Stomach (tissue), 4 donors: ENCODE measurements around the gene ATP5PD.

Experiments used
- EP300 ChIP-seq: sonication (generic); formaldehyde crosslinking; IDR thresholded peaks from one replicate; pipeline ENCODE4 v1.6.1; 2017; ENCODE audit warnings: antibody characterized with exemption
- POLR2A ChIP-seq, 4 donors: fragments of 450-650 bp; IDR thresholded peaks; one replicate each; pipeline ENCODE4 v1.6.1; 2016; ENCODE audit warnings: antibody characterized with exemption in 4 of 4, control low read depth in 2 of 4, mild to moderate bottlenecking in 1 of 4, moderate library complexity in 1 of 4
- POLR2AphosphoS5 ChIP-seq, 3 donors: sonication (generic); formaldehyde crosslinking; IDR thresholded peaks; one replicate each; pipeline ENCODE4 v1.6.1; 2016; ENCODE audit warnings: antibody characterized with exemption in 3 of 3
- TF ChIP-seq, protein P1 (sequence below), 7 experiments: fragments of 450-650 bp in 4 of 7; fragments of 200-600 bp in 3 of 7; sonication (generic) in 3 of 7; IDR thresholded peaks; one replicate each; pipeline ENCODE4 v1.5.1; 2016 to 2019; ENCODE audit warnings: antibody characterized with exemption in 7 of 7, control low read depth in 2 of 7, mild to moderate bottlenecking in 1 of 7

DNA sequence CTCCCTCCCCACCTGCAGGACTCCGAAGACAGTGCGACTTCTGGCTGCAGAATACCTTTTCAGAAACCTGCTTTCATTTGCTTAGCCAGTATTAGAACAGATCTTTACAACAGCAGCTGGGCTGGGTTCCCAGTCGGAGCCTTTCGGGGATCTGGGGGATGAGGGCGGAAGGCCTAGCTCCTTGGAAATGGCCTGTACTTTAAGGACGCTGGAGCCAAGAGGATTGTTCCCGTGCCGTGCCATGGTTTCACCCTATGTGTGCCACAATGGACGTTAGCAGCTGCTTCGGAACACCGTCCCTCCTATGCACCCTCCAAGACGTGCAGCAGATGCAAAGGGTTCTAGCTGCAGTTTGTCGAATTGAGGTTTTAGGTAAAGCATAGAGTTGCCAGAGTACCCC, 16.4 kb upstream of the ATP5PD start:
- TF ChIP-seq, protein P1, sequence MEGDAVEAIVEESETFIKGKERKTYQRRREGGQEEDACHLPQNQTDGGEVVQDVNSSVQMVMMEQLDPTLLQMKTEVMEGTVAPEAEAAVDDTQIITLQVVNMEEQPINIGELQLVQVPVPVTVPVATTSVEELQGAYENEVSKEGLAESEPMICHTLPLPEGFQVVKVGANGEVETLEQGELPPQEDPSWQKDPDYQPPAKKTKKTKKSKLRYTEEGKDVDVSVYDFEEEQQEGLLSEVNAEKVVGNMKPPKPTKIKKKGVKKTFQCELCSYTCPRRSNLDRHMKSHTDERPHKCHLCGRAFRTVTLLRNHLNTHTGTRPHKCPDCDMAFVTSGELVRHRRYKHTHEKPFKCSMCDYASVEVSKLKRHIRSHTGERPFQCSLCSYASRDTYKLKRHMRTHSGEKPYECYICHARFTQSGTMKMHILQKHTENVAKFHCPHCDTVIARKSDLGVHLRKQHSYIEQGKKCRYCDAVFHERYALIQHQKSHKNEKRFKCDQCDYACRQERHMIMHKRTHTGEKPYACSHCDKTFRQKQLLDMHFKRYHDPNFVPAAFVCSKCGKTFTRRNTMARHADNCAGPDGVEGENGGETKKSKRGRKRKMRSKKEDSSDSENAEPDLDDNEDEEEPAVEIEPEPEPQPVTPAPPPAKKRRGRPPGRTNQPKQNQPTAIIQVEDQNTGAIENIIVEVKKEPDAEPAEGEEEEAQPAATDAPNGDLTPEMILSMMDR (IDR thresholded peaks at IDR 0.05): no peak
- TF ChIP-seq POLR2AphosphoS5 (IDR thresholded peaks at IDR 0.05): no peak
- TF ChIP-seq POLR2A (IDR thresholded peaks at IDR 0.05): no peak
- no peak for TF ChIP-seq EP300
